T-helper 22 cell (primary cell): ENCODE data around the gene GASK1B.

ENCODE experiments used
- DNase-seq: peaks from one replicate; pipeline ENCODE4 v3.0.0-alpha.2; 2020; ENCODE audit warnings: low read depth

The GASK1B gene

GRCh38 chr4:158172261-158173258, at the start of gene GASK1B:
TSS of gene GASK1B (minus strand) at chr4:158173025. CDS start at chr4:158171375, 1,650 bp downstream.
- no peak for DNase-seq

- no peak for DNase-seq
Observed at GRCh38 chr4:158219623-158220022, 46.8 kb upstream of the GASK1B start.

GRCh38 chr4:158217763-158218162, 44.9 kb upstream of the GASK1B start:
- DNase-seq: no peak

- DNase-seq: no peak
Observed at GRCh38 chr4:158214856-158215255, 42.0 kb upstream of the GASK1B start.

GRCh38 chr4:158213466-158213865, 40.6 kb upstream of the GASK1B start:
- DNase-seq: no peak

- no peak for DNase-seq
Observed at GRCh38 chr4:158211222-158211621, 38.4 kb upstream of the GASK1B start.

- no peak for DNase-seq
Observed at GRCh38 chr4:158209825-158210807, 37.3 kb upstream of the GASK1B start, which contains the start of gene TMEM144. TSS of gene TMEM144 (plus strand) at chr4:158210486. CDS start at chr4:158212668, 2,182 bp downstream.

- DNase-seq: no peak
Observed at GRCh38 chr4:158208963-158209640, 36.3 kb upstream of the GASK1B start.

- no peak for DNase-seq
Observed at GRCh38 chr4:158203929-158204328, 31.1 kb upstream of the GASK1B start.

- no peak for DNase-seq
Observed at GRCh38 chr4:158203436-158203835, 30.6 kb upstream of the GASK1B start.

GRCh38 chr4:158202481-158202880, 29.7 kb upstream of the GASK1B start:
- no peak for DNase-seq

- DNase-seq: no peak
Observed at GRCh38 chr4:158201876-158202275, 29.1 kb upstream of the GASK1B start.

GRCh38 chr4:158201322-158201721, 28.5 kb upstream of the GASK1B start:
- no peak for DNase-seq

- no peak for DNase-seq
Observed at GRCh38 chr4:158200214-158200613, 27.4 kb upstream of the GASK1B start.

GRCh38 chr4:158197194-158197776, 24.5 kb upstream of the GASK1B start:
- DNase-seq: no peak

- no peak for DNase-seq
Observed at GRCh38 chr4:158195297-158195696, 22.5 kb upstream of the GASK1B start.

GRCh38 chr4:158193171-158193749, 20.4 kb upstream of the GASK1B start:
- no peak for DNase-seq

GRCh38 chr4:158192439-158193158, 19.8 kb upstream of the GASK1B start:
- no peak for DNase-seq

GRCh38 chr4:158190718-158191117, 17.9 kb upstream of the GASK1B start:
- DNase-seq: no peak

GRCh38 chr4:158189422-158189821, 16.6 kb upstream of the GASK1B start:
- no peak for DNase-seq
